SKM-1 (cell line): Measurements from ENCODE around the gene CNPY3.

Source experiments
- DNase-seq: peaks from one replicate; lab custom pipeline; 2025; ENCODE audit not compliant: unreplicated experiment; lab: John Stamatoyannopoulos, UW

The CNPY3 gene

GRCh38 chr6:42958125-42958524 lies 28.8 kb downstream of the CNPY3 start:
- no peak for DNase-seq

DNA sequence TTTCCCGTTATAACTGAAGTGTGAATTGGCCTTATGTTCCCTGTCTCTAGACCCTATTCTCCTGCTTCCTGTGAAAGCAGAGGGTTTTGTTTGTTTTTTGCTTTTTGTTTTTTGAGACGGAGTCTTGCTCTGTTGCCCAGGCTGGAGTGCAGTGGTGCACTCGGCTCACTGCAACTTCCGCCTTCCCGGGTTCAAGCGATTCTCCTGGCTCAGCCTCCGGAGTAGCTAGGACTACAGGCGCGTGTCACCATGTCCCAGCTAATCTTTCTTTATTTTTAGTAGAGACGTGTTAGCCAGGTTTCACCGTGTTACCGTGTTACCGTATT lies 30.6 kb downstream of the CNPY3 start:
- no peak for DNase-seq

DNA sequence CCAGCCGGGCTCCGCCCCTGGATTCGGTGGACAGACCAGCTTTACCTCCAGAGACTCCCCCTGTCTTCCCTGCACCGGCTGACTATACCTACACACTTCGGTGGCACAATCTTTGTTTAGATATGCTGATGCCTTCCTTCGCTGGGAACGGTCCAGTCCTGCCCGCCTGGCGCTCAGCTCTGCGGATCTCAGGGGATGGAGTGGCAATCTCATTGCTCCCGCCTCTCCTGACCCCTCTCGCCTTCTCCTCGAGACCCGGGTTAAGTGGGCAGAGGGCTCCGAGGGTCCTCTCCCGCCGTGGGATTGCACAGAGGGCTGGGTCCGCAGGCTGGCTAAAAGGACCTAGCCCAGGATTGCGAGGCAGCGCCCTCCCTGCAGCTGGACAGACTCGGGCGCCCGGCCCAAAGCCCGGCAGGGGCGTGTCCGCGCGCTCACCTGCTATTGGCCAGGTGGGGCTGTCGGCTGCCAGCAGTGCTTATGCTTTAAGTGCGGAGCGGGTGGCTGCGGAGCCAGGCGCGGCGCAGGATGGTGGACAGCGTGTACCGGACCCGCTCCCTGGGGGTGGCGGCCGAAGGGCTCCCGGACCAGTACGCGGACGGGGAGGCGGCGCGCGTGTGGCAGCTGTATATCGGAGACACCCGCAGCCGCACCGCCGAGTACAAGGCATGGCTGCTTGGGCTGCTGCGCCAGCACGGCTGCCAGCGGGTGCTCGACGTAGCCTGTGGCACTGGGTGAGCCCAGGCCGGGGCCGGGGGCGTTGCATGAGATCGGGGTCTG lies 31.2 kb downstream of the CNPY3 start, which contains the start of gene GNMT:
Gene GNMT (plus strand): TSS at position 512 of the 777 bp plus-strand sequence. CDS start 14 bp downstream, at position 526.
- no peak for DNase-seq

GRCh38 chr6:42961020-42961470 lies 31.8 kb downstream of the CNPY3 start:
- no peak for DNase-seq

DNA sequence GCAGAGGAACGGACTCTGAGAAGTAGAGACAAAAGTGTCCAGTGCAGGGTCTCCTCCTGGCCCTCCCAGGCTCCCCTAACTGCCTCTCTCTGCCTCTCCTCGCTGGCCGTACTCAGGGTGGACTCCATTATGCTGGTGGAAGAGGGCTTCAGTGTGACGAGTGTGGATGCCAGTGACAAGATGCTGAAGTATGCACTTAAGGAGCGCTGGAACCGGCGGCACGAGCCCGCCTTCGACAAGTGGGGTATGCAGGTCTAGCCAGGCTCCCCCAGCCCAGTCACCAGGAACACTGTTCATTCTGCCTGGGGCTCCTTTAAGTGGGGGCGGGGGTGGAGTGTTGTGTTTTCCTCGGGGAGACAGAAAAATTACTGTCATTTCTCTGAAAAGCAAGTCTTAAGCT lies 32.8 kb downstream of the CNPY3 start:
- no peak for DNase-seq

DNA sequence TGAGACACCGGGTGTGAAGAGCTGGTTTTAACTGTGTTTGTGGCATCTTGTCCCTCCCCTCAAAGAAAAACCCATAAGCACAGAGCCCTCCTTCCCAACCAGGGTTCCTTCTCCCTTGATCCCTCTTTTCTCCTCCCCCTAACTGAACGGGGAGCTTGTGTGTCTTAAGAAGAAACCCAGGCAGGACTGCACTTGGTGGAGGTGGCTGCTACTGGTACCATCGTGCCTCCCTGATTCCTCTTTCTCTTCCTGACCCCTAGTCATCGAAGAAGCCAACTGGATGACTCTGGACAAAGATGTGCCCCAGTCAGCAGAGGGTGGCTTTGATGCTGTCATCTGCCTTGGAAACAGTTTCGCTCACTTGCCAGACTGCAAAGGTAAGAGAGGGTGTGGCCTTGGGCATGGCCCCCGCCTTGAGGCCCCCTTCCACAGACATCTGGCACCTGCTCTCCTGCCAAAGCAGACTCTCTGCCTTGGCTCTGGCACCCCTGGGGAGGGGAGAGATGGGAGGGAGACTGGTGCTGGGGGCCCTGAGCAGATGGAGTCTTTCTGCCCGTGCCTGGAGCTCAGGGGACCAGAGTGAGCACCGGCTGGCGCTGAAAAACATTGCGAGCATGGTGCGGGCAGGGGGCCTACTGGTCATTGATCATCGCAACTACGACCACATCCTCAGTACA lies 33.4 kb downstream of the CNPY3 start:
- no peak for DNase-seq

DNA sequence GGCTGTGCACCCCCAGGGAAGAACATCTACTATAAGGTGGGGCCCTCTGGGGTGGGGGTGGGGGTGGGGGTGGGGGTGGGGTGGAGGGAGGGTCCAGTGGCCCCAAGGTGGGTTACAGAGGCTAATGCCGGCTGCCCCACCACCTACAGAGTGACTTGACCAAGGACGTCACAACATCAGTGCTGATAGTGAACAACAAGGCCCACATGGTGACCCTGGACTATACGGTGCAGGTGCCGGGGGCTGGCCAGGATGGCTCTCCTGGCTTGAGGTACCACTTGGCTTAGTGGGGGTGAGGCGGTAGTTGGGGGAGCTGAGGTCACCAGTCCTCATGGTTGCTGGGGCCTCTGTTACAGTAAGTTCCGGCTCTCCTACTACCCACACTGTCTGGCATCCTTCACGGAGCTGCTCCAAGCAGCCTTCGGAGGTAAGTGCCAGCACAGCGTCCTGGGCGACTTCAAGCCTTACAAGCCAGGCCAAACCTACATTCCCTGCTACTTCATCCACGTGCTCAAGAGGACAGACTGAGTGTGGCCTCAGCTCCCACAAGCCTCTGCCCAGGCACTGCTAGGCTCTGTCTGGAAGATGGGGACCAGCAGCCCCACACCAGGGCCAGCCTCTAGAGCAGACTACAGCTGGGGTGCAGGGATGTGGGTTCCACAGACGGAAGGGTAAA lies 34.0 kb downstream of the CNPY3 start:
- DNase-seq, result no peak

GRCh38 chr6:42963855-42964605 lies 34.8 kb downstream of the CNPY3 start:
- DNase-seq, result peak; percentile 22

GRCh38 chr6:42966571-42966970 lies 37.3 kb downstream of the CNPY3 start:
- no peak for DNase-seq

GRCh38 chr6:42967228-42967627 lies 37.9 kb downstream of the CNPY3 start:
- no peak for DNase-seq

DNA sequence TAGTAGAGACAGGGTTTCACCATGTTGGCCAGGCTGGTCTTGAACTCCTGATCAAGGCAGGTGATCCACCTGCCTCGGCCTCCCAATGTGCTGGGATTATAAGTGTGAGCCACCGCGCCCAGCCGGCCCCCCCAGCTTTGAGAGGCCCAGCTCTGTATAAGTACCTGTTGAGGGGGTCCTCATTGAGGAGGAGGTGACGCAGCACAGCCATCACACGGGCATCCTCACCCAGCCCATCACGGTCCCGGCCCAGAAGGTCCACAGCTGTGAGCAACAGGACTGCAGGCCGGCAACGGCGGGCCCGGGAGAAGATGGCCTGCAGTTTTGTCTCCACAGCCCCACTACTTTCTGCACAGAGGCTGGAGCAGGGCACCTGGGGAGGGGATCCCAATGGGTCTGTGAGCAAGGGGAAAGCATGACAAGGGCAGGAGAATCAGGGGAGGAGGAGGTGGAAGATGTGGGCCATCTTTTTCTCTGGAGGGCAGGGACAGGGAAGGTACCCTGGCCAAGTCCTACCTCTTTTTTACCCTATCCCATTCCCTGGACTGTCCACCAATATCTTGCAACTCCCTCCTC lies 38.9 kb downstream of the CNPY3 start:
- no peak for DNase-seq

DNA sequence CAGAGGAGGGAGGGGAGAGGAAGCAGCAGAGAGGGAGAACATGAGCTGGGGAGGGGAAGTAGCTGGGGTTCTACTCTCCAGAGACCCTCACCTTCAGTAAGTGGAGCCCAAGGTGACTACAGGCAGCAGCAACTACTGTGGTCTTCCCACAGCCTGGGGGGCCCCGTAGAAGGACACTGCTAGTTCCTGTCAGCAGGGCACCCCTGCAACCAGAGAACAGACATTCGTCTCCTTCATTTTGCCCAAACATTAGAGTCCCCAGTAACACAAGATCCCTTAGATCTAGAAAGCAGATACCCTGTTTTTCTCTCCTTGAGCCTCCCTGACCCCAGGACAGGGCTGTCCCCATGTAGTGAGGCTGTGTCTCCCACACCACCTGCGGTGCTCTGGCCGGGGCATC lies 39.5 kb downstream of the CNPY3 start:
- no peak for DNase-seq

DNA sequence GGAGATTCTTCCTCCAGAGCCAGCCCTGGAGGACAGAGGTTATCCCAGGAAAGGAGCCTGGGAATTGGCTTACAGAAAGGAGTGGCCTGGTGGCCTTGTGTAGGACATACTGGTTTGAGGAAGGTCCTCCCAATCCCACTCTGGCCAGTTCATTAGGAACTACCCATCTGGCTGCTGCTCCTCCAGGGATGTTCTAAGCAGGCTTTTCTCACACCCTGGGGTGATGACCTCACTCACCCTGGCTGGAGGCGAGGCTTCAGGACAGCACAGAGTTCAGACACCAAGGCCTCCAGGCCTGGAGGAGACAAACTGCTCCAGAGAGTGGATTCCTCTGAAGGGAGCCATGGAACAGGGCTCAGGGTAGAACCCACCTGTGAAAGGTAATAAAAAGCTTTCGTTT lies 40.2 kb downstream of the CNPY3 start:
- no peak for DNase-seq

GRCh38 chr6:42969934-42970333 lies 40.7 kb downstream of the CNPY3 start:
- DNase-seq, result no peak

GRCh38 chr6:42970871-42971612 lies 41.8 kb downstream of the CNPY3 start:
- DNase-seq, result no peak

DNA sequence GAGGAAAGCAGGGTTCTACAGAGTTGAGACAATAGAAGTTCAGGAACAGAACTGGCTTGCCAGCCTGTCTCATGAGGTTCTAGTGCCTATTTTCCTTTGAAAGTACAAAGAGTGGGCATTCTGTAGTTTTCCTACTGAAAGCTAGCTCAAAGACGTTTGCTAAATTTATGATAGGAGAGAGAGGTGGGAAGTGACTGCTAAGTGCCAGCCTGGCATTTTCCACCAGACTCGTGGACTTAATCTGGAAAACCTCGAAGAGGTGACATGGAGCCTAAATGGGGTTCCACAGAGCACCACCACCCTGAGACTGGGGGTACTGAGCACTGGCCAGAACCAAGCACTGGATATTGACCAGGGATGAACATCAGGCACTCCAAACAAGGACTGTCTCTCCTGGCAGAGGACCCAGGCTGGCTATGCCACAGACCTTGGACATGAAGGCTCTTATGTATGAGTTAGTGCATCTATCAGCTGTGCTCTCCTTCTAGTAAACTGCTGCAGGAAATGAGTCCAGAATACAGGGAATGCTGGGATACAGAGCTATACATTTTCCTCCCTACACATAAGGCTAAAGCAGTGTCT lies 42.6 kb downstream of the CNPY3 start:
- no peak for DNase-seq

DNA sequence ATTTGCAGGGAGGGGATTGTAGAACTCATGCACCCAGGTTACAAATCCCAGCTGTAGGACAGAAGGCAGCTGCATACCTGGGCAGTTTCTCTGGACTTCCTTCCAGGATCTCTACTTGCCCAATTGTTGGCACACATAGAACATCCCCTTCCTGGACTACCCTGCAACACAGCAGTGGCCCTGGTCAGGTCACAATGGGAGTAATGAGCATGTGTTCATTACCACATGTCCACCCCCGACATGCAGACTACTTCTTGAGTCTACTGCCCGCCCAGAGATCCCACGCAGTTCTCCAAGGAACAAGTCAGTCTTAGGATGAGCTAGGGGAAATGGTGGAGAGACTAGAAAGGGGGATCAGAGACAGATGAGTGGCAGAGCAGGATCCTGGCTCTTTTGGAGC lies 44.6 kb downstream of the CNPY3 start:
- DNase-seq, result no peak

GRCh38 chr6:42974919-42975505 lies 45.7 kb downstream of the CNPY3 start:
- no peak for DNase-seq

DNA sequence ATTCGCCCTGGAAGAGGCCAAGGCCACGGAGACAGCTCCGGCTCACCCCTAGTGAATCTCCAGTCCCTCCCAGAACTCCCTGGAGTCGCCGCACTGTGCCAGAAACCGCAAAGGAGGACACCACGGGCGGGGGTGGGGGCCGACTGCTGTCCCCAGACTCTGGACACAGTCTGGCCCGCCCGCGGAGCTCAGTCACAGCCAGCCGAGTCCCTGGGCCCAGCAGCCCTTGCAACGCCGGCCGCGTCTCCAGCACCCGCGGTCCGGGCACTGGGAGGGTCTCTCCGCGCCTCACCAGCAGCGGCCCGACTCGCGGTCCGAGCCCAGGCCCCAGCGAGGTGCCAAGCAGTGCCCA lies 49.2 kb downstream of the CNPY3 start:
- no peak for DNase-seq
